ENCODE measurements around the gene SNW1.

DNA sequence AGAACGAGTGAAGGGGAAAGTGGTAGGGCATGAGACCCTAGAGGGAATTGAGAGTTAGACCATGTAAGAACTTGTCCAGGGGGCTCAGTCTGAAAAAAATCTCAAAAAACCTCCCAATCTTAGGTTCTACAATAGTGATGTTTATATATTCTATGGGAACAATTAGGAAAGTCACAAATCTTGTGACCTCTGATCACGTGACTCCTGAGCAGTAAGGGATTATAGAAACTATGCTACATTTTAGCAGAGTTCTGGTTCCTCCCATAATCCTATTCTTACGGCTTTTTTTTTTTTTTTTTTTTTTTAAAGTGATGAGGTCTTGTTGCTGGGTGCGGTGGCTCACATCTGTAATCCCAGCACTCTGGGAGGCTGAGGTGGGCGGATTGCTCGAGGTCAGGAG lies 44.8 kb upstream of the SNW1 start:
- TF ChIP-seq, protein P1, sequence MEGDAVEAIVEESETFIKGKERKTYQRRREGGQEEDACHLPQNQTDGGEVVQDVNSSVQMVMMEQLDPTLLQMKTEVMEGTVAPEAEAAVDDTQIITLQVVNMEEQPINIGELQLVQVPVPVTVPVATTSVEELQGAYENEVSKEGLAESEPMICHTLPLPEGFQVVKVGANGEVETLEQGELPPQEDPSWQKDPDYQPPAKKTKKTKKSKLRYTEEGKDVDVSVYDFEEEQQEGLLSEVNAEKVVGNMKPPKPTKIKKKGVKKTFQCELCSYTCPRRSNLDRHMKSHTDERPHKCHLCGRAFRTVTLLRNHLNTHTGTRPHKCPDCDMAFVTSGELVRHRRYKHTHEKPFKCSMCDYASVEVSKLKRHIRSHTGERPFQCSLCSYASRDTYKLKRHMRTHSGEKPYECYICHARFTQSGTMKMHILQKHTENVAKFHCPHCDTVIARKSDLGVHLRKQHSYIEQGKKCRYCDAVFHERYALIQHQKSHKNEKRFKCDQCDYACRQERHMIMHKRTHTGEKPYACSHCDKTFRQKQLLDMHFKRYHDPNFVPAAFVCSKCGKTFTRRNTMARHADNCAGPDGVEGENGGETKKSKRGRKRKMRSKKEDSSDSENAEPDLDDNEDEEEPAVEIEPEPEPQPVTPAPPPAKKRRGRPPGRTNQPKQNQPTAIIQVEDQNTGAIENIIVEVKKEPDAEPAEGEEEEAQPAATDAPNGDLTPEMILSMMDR (IDR thresholded peaks at IDR 0.05), result no peak
- no peak for TF ChIP-seq EP300 (IDR thresholded peaks at IDR 0.05)
- no peak for TF ChIP-seq POLR2A (IDR thresholded peaks at IDR 0.05)
